IPS-NIHi7 (cell line): Measurements from ENCODE around the gene NUTM2B.
"Not testable (repeated sequence)": the region's sequence is repeated elsewhere in the genome, so short reads cannot be mapped to it uniquely, and the experiment has no call there.

Experiments used
- DNase-seq: peaks from one replicate; pipeline ENCODE4 v3.0.0; 2012; ENCODE audit warnings: mixed read lengths; ENCODE audit errors: extremely low spot score

Gene NUTM2B

GRCh38 chr10:79726620-79727019 is 23.6 kb downstream of the NUTM2B start:
- not testable (repeated sequence) for DNase-seq

- not testable (repeated sequence) for DNase-seq
Observed at GRCh38 chr10:79744844-79745243, 41.8 kb downstream of the NUTM2B start.

GRCh38 chr10:79748510-79748909 is 45.5 kb downstream of the NUTM2B start:
- not testable (repeated sequence) for DNase-seq

GRCh38 chr10:79753601-79754000 is 50.6 kb downstream of the NUTM2B start:
- DNase-seq = not testable (repeated sequence)

GRCh38 chr10:79758297-79758993 is 55.4 kb downstream of the NUTM2B start:
- peak; percentile 12 for DNase-seq
